HG03521 (cell line): ENCODE data around the gene SH3RF3.

Experiments used
- ATAC-seq: cut with Tn5 transposase; IDR thresholded peaks from one replicate; pipeline ENCODE4 v1.9.1; 2021; ENCODE audit warnings: mild to moderate bottlenecking, moderate library complexity; ENCODE audit not compliant: unreplicated experiment

Gene SH3RF3

DNA sequence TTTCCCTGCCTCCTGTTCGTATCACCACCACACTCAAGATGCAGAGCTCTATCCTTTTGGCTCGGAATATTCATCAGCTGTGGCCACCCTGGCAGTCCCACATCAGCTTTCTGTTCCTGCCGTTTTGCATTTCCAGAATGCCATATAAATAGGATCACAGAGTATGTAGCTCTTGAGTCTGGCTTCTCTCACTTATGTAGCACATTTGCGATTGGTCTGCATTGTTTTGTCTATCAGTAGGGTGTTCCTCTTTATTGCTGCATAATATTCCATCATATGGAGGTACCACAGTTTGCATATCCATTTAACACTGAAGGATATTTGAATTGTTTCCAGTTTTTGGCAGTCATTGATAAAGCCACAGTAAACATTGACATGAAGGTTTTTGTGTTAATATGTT lies 104.6 kb downstream of the SH3RF3 start:
- no peak for ATAC-seq

DNA sequence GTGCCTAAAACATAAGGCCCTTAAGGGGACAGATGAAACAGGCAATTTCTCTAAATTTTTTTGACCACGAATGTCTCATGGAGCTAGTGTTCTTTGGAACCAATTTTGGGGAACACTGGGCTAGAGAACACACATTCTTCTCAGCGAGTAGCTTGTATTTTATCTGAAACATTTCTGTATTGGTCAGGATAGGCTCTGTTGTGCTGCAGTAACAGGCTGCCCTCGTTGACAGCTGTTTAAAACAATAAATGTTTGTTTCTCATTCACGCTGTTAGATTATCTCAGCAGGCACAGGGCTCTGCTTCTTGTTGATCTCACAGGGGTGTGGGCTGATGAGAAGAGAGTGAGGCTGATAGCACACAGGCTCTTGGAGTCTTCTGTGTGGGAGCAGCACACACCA lies 105.3 kb downstream of the SH3RF3 start:
- ATAC-seq, result no peak

DNA sequence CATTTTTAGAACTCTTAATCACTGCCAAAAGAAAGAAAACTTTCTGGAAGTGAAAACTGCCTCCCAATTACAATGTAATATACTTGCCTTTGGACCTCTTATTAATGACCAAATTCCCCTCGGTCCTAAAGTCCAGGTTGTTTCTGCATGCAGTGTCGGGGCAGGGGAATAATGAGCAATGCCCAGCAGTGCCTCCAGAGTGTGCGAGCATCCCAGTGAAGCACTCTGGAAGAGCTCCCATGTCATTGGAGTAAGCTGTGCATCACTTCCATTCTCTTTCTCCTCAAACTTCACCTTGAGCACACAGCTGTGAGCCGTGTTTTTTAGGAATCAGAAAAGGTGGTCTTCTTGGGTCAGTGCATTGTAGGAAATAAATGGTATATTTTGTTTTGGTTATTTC lies 107.1 kb downstream of the SH3RF3 start:
- ATAC-seq, result no peak

DNA sequence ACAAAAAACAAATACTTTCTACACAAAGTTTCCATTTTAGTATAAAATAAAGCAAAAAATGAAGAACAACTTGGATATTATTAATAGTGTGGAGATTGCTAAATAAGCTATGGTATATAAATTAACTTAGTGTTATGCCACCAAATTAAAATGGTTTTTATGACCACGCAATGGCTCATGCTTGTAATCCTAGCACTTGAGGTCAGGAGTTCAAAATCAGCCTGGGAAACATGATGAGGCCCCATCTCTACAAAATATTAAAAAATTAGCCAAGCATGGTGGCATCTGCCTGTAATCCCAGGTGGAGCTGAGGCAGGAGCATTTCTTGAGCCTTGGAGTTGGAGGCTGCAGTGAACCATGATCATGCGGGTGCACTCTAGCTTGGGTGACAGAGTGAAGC lies 108.8 kb downstream of the SH3RF3 start:
- ATAC-seq, result no peak

DNA sequence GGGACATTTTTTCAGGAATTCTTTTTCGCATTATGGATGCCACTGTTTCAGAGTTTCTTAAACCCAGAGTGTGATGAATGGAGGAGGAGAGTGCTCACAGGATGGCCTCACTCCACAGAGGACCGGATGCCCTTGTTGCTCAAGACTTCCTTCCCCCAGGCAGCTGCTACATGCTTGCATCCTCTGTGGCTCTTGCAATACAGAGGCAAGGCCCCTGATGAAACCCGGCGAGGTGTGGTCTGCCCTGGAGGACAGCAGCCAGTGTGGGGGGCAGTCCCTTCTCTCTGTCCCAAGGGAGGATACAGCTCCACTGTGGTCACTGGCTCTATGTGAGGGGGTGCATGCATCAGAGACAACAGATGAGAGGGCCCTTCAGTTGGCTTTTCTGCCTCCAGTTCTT lies 109.6 kb downstream of the SH3RF3 start:
- ATAC-seq, result peak; percentile 88

DNA sequence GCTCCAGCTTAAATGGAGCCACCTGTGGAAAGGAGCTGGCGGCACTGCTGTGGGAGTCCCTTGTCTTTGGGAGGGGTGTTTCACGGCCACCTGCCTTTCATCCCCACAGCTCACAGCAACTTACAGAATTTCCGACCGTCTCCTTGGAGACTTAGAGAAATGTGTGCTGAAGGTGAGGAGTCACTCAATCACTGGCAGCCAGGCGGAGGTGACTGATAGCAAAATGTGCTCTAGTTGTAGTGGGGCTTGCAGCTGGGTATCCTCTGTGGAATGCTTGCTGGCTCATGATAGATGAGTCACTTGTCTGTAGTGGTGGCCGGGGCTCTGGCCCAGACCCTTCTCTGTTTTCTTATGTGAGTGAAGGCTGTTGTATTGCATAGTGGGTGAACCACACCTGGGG lies 110.7 kb downstream of the SH3RF3 start:
- no peak for ATAC-seq

DNA sequence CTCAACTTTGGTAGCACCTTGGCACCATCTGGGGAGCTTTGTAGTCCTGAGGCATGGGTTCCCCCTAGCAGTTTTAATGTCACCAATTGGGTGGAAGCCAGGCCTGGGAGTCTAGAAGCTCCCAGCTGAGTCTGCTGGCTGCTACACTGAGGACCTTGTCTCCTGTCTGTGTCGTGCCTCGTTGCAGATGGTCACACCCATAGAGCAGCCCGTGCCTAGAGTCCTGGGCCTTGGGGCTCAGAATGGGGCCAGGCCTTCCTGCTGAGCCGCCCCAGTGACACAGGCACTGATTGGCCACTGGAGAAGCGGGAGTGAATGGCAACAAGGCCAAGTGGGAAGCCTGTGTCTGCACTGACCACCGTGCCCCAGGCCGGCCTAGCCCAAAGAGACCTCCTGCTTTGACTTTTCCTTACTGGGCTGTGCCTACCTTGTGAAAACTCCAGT lies 113.2 kb downstream of the SH3RF3 start:
- no peak for ATAC-seq

DNA sequence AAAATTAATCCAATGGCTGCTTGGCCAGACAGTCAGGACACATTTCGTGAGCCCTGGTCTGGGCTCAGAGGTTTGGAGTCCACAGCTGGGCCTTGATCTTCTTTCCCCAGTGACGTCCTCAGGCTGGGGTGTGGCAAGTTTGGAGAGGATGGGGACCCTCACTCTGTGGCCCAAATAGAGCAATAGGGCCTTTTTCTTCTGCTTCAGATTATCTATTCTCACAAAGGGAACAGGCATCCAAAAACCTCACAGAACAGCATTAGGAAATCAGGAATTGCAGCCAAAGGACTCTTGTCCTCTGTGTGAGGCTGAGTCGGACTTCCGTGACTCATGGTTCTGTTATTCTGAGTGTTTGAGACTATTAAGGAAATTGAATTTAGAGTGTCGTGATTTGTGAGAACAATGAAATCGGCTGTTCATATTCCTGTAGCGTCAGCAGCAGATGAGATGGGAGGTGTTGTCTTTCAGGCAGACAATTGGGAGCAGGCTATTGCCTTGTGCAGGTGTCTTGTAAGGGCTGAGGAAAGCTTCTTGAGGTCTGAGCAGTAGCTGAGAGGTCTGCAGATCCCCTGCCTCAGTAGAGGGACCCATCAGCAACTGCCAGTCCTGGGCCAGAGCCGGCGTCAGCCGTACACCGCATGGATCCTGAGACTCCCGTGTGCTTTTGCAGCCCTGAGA lies 113.8 kb downstream of the SH3RF3 start:
- ATAC-seq, result no peak

DNA sequence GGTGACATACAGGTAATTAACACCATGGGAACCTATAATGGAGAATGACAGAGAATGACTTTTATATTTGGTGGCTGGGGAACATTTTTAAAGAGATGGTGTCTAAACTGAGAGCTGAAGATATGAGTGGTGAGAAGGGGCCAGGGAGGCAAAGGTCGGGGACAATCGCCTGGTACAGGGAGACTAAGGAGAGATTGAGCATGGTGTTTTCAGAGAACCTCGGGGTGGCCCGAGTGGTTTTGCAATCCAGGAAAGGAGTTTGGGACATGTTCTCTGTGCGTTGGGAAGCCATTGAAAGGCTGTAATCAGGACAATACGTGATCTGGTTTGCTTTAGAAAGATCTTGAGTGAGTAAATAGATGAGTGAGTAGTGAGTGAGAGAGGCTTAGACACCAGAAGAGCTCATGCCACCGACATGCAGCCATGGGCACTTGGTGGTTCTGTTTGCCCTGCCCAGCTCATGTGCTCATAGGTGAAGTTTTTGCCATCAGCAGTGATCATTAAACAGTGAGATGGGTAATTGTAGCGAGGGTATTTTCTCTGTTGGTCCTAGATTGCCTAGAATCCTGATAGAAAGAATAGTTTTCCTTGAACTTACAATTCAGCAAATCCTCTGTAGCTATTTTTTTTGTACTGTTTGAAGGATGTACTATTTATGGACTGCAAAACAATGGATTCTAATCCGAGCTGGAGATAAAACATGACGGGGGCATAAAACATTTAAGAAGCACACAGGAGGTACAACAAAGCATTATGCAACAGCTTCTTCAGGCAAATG lies 114.7 kb downstream of the SH3RF3 start:
- no peak for ATAC-seq

DNA sequence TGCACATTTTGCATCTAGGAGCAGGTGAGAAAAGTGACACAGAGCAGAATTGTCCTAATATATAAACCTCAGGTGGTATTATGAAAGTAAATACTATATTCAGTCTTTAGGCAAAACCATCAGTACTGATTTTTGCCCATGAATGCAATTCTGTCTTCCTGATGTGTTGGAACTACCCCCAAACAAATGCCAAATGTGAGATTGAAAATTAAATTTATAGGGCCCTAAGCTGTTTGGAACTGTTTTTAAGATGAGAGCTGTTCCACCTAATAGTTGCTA lies 115.2 kb downstream of the SH3RF3 start:
- no peak for ATAC-seq

DNA sequence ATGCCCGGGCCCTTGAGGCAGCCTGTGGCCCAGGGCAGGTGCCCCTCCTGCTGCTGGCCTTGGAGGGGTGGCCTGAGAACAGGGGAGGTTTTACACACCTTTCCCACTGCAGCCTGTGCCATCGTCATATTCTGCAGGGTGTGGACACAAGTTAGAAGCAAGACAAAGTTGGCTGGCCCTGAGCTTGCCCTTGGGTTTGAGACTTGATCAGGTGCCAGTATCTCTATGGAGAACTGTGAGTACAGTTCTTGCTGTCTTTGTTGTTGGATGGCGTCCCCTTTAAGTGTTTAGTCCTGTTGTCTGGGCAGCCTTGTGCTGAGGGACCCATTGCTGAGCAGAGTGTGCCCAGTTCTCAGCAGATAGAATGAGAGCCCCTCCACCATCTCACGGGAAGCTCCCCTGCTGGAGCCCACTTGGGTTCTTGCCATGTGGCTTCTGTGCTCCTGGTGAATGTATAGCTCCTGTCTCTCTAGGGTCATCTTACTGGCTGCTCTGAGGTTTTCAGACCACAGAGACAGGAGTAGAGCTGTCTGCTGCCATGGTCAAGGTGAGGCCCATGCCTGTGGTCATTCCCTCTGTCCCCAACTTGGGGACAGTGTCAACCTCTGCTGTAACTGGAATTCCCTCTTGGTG lies 115.9 kb downstream of the SH3RF3 start:
- no peak for ATAC-seq

DNA sequence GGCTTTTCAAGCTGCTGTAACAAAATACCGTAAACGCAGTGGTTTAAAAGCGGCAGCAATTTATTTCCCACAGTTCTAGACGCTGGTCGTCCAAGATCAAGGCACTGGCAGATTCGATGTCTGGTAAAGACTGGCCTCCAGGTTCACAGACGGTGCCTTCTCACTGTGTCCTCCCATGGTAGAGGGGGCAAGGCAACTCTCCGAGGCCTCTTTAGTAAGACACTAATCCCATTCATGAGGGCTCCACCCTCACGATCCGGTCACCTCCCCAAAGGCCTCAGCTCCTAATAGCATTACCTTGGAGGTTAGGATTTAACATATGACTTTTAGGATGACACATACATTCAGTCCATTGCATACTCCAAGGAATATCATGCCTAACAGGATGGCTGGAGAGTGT lies 117.2 kb downstream of the SH3RF3 start:
- no peak for ATAC-seq

DNA sequence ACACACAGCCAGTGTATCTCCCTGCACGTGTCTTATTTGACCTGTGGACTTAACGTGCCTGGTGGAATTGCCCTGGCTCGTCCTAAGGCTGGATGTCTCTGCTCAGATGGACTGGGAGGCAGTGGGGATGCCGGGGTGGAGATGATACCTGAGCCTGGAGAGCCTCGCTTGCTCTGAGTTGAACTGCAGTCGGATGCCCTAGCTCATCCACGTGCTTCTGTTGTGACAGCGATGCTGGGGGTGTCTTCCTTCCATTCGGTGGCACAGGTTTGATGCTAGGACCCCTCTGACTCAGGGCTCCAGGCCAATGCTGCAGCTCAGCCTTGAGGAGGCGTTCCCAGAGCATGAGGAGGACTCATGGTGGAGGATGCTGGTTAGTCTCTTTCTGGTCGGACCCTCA lies 117.6 kb downstream of the SH3RF3 start:
- ATAC-seq, result no peak

DNA sequence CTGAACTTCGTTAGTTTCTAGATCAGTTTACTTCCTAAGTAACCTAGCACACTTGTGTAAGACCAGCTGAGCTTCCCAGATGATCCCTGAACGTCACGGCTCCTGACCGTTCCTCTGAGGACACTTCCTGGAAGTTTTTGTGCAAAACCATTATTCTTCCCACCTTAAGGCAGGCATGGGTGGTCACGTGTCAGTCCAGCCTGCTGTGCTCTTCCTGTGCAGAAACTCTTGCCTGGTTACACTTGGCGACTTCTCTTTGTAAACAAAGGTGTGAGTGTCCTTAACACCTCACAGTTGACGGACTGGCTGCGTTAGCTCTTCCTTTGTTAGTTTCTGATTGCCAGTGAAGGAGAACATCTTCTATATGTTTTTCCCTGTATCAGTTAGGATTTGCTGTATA lies 118.3 kb downstream of the SH3RF3 start:
- ATAC-seq, result no peak

DNA sequence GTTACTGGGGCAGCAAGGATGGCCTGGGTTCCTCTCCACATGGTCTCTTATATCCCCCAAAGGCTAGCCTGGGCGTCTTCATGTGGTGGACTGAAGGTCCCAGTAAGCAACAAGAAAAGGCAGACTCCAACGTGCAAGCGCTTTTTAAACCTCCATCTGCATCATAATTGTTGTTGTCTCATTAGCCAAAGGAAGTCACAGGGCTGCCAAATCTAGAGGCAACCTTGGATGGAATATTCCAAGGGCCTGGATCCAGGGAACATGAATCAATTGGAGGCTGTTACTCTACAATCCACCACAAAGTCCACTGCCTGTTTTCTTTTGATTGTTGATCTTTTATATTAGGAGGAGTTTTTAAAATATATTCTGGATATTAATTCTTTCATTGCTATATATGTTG lies 118.8 kb downstream of the SH3RF3 start:
- ATAC-seq, result no peak

DNA sequence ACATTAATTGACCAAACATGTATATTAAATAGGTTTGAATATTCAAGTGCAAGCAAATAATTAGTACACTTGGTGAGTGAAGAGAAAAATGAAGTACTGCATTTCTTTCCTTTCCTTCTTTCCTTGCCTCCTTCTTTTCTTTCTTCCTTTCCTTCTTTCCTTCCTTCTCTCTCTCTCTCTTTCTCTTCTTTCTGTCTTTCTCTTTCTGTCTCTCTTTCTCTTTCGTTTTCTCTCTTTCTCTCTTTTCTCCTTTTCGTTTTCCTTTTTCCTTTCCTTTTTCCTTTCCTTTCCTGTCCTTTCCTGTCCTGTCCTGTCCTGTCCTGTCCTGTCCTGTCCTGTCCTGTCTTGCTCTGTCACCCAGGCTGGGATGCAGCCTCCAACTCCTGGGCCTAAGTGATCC lies 119.6 kb downstream of the SH3RF3 start:
- no peak for ATAC-seq

DNA sequence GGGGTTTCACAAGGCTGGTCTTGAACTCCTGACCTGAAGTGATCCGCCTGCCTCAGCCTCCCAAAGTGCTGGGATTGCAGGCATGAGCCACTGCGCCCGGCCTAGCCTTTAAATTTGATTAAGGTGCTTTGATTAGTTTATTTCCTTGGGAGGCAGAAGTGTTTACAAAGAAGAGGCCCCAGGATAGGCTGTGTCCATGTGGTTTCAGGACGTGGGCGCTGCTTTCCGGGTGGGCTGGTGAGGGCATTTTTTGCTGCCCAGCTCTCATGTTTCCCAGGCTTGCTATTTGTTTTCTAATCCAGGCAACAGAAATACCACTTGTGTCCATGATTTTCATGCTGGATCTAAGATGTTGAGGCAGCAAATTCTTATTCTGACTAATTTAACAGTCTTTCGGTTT lies 124.2 kb downstream of the SH3RF3 start:
- ATAC-seq, result no peak

DNA sequence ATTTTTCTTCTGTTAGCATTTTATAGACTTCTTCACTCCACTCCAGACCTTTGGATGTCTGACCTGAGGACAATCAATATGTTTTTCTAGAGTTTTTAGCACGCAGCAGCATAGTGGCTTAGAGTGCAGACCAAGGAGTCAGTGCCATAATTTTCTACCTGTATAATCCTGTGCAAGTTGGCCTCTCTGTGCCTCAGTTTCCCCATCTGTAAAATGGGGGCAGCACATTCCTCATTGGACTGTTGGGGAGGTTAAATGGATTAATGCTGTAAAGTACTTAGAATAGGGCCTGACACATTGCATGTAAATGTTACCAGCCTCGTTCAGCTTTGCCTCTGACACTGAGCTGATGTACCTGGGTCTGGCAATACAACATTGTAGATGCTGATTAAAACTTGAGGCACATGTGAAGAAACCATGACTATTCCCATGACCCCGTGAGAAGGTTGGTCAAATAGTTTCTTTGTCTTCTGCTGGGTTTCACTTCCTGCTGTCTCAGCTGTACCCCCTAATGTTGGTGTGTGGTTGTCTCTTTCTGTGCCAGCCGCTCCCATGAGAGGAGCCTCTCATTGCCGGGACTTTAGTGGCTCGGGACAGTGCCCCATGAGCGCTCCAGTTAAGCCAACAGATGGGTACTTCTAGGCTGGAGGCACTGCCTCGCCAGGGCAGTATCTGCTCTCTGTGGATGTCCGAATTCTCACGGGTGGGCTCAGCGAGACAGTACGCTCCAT lies 125.3 kb downstream of the SH3RF3 start:
- no peak for ATAC-seq

DNA sequence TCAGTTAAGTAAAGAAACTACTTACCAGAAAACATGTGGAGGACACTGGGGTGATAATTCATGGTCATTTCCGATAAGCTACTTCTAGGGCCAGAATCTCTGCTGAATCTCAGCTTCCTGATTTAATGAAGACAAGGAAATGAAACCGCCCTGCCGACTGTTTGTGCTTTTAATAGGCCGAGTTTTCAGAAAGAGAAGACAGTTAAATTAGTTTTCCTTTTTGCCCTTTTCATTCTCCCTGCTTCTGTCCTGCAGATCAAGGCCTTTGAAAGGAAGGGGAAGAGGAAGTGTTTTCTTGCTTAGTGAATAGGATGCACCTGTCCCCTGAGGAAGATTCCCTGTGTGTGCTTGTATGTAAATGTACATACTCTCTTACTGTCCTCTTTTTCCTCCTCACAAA lies 126.6 kb downstream of the SH3RF3 start:
- no peak for ATAC-seq

DNA sequence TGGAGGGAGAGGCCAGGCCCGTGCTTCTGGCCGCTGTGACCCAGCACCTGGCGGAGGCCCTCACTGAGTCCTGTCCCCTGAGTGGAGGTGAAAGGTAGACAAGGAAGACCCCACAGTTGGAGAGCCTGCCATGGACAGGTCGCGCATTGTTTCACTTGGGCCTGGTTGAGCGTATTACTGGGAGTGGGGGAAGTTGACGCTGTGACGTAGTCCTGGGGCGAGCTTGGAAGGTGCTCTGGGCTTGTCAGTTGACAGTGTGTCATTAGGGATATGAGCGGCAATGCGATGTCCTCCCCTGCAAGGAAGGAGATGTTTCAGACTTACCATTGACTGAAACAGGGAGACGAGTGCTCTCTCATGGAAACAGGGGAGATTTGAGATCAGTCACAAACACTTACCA lies 127.1 kb downstream of the SH3RF3 start:
- no peak for ATAC-seq

DNA sequence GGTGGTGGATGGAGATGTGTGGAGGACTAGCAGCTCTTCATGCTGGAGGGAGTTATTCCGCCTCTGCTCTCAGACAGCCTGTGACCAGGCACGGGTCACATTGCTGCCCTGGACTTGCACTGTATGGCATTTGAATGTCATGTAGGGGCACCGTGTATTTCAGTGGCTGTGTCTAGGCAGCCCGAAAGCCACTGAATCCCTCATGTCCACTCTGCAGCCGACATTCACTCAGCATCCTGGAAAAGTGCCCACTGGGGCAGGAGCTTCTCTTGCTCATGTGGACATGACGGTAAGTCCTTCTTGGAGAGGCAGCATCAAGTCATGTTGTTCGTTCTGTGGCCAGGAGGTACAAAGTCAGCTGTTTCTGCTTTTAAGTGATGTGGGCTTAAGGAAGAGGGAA lies 127.9 kb downstream of the SH3RF3 start:
- ATAC-seq, result no peak

DNA sequence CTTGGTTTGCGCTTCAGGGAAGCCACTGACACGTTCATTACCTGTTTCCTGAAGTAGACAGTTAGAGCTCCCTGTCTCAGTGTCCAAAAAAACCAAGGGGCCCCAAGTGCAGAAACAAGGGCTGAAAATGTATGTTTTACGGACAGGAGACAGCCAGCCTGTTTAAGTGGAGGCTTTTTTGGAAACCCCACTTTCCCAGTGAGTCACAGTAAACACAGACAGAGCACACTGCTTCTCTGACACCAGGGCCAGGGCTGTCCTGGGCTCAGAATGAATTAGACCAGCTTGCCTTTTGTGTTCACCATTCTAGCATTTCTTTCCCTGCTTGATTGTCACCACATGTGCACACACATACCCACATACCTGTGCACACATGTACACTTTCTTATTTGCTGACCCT lies 128.6 kb downstream of the SH3RF3 start:
- no peak for ATAC-seq
